IPS-18c (cell line): ENCODE measurements around the gene SMNDC1.

Experiments used
- H3K4me3 ChIP-seq: 2 replicates; pipeline ENCODE4 v1.7.0; 2013; ENCODE audit warnings: low read depth, mild to moderate bottlenecking, low read length, moderate library complexity; ENCODE audit not compliant: insufficient read depth
- H3K9me3 ChIP-seq: one replicate; pipeline ENCODE4 v1.6.1; 2013; ENCODE audit warnings: mild to moderate bottlenecking, low read length, moderate library complexity; ENCODE audit not compliant: control insufficient read depth, insufficient read depth

Gene SMNDC1

GRCh38 chr10:110241841-110242240 lies 62.9 kb downstream of the SMNDC1 start:
- Histone ChIP-seq H3K4me3 (no peak overlapping the region), H3K9me3 (peaks cover 2% of the 10 kb centered on the region)

- Histone ChIP-seq H3K9me3 (peaks cover 2% of the 10 kb centered on the region), H3K4me3 (no peak overlapping the region)
Measured at GRCh38 chr10:110241407-110241806, 63.3 kb downstream of the SMNDC1 start.
